ENCODE data around the gene ABHD10.

Gene ABHD10

DNA sequence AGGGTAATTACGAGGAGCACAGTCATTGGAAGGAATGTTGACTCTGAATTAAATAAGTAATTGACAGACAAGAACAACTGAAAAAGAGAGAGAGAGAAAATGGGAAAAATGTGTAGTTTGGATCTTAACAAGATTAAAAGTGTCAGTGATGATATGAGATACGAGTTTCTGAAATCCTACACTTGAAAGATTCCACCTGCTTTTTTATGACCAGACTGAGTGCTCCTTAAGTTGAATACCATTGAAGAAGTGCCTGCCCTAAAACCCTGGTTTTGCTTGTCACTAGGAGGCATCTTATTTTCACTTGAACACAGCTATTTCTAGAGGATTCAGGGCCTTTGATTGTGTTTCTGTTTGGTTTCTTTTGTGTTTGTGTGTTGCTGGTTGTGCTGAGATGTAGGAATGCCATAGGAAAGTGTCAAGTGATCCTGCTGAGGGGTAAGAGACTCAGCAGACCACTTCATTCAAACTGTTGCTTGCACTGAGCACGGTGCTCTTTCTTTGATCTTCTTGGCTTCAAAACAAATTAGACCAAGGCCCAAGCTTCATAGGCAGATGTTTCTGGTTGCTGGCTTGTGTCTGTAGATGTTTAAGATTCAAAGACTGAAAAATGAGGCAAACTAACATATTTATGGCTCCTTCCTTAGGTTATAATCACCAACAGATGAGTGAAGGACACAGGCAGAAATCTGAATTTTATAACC lies 17.2 kb upstream of the ABHD10 start:
- TF ChIP-seq TAF1 (IDR thresholded peaks at IDR 0.05; ENCODE audit: borderline replicate concordance, insufficient read depth, low read length), result no peak
- TF ChIP-seq FOXP2 (optimal IDR thresholded peaks at IDR 0.05; ENCODE audit: borderline replicate concordance, extremely low read depth, extremely low read length, insufficient read depth), result no peak
- no peak for TF ChIP-seq SIN3A (IDR thresholded peaks at IDR 0.05; ENCODE audit: borderline replicate concordance, insufficient read depth, low read length)
- TF ChIP-seq POLR2AphosphoS5 (IDR thresholded peaks at IDR 0.05; ENCODE audit: low read depth, low read length), result no peak
- TF ChIP-seq, protein P1, sequence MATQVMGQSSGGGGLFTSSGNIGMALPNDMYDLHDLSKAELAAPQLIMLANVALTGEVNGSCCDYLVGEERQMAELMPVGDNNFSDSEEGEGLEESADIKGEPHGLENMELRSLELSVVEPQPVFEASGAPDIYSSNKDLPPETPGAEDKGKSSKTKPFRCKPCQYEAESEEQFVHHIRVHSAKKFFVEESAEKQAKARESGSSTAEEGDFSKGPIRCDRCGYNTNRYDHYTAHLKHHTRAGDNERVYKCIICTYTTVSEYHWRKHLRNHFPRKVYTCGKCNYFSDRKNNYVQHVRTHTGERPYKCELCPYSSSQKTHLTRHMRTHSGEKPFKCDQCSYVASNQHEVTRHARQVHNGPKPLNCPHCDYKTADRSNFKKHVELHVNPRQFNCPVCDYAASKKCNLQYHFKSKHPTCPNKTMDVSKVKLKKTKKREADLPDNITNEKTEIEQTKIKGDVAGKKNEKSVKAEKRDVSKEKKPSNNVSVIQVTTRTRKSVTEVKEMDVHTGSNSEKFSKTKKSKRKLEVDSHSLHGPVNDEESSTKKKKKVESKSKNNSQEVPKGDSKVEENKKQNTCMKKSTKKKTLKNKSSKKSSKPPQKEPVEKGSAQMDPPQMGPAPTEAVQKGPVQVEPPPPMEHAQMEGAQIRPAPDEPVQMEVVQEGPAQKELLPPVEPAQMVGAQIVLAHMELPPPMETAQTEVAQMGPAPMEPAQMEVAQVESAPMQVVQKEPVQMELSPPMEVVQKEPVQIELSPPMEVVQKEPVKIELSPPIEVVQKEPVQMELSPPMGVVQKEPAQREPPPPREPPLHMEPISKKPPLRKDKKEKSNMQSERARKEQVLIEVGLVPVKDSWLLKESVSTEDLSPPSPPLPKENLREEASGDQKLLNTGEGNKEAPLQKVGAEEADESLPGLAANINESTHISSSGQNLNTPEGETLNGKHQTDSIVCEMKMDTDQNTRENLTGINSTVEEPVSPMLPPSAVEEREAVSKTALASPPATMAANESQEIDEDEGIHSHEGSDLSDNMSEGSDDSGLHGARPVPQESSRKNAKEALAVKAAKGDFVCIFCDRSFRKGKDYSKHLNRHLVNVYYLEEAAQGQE (IDR thresholded peaks at IDR 0.05; ENCODE audit: insufficient read depth in 1 of 2, low read depth in 2 of 2, low read length in 2 of 2), result no peak

- TF ChIP-seq POLR2AphosphoS5 (IDR thresholded peaks at IDR 0.05; ENCODE audit: low read depth, low read length), result no peak
- no peak for TF ChIP-seq FOXP2 (optimal IDR thresholded peaks at IDR 0.05; ENCODE audit: borderline replicate concordance, extremely low read depth, extremely low read length, insufficient read depth)
- TF ChIP-seq TAF1 (IDR thresholded peaks at IDR 0.05; ENCODE audit: borderline replicate concordance, insufficient read depth, low read length), result no peak
- TF ChIP-seq SIN3A (IDR thresholded peaks at IDR 0.05; ENCODE audit: borderline replicate concordance, insufficient read depth, low read length), result no peak
- TF ChIP-seq, protein P1 (IDR thresholded peaks at IDR 0.05; ENCODE audit: insufficient read depth in 1 of 2, low read depth in 2 of 2, low read length in 2 of 2), result no peak
Observed at GRCh38 chr3:111963424-111963823, 15.4 kb upstream of the ABHD10 start.

DNA sequence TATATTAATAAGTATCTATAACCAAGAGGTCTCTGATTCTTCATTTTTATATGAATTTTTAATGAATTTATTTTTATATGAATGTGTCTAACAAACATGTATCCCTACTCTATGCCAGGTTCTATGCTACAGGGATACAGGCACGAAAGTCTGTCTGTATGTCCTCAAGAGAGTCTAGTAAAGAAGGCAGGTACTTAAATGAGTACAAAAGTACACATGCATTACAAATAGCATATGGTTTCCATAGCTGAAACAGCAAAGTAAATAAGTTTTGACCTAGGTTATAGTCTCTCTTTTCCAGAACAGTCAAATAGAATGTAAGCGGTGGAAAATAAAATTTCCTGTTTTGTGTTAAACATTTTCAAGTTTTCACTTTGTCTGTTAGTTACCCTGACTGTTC lies 13.3 kb upstream of the ABHD10 start:
- TF ChIP-seq, protein P1 (IDR thresholded peaks at IDR 0.05; ENCODE audit: insufficient read depth in 1 of 2, low read depth in 2 of 2, low read length in 2 of 2), result no peak
- TF ChIP-seq FOXP2 (optimal IDR thresholded peaks at IDR 0.05; ENCODE audit: borderline replicate concordance, extremely low read depth, extremely low read length, insufficient read depth) (no peak), SIN3A (IDR thresholded peaks at IDR 0.05; ENCODE audit: borderline replicate concordance, insufficient read depth, low read length) (no peak), TAF1 (IDR thresholded peaks at IDR 0.05; ENCODE audit: borderline replicate concordance, insufficient read depth, low read length) (no peak), POLR2AphosphoS5 (IDR thresholded peaks at IDR 0.05; ENCODE audit: low read depth, low read length) (no peak)

- TF ChIP-seq, protein P1 (IDR thresholded peaks at IDR 0.05; ENCODE audit: insufficient read depth in 1 of 2, low read depth in 2 of 2, low read length in 2 of 2), result no peak
- no peak for TF ChIP-seq POLR2AphosphoS5 (IDR thresholded peaks at IDR 0.05; ENCODE audit: low read depth, low read length)
Observed at GRCh38 chr3:111967068-111967467, 11.8 kb upstream of the ABHD10 start.
